Right atrium auricular region (tissue), 2 donors: ENCODE results near the gene SURF4. TPM values are rescaled to one million over a fixed set of nuclear protein-coding genes. Genes with fewer than 3 reads are reported as not detected.

ENCODE experiments used
- DNase-seq: peaks from one replicate; pipeline ENCODE4 v3.0.0-alpha.2; 2019; ENCODE audit warnings: low spot score
- H3K27ac ChIP-seq, 2 donors: fragments of 200-600 bp; sonication (generic); 1 replicate in 1 of 2; 2 replicates in 1 of 2; pipeline ENCODE4 v1.5.1; 2016 to 2019
- H3K27me3 ChIP-seq, 2 donors: fragments of 200-600 bp; sonication (generic); one replicate each; pipeline versions ENCODE4 v1.5.1 to v1.6.0; 2017 to 2019
- H3K36me3 ChIP-seq: fragments of 200-600 bp; sonication (generic); one replicate; pipeline ENCODE4 v1.5.1; 2016
- H3K4me1 ChIP-seq, 2 donors: fragments of 200-600 bp; sonication (generic); one replicate each; pipeline versions ENCODE4 v1.5.1 to v1.6.0; 2017 to 2019
- H3K4me3 ChIP-seq, 2 donors: fragments of 200-600 bp; sonication (generic); 1 replicate in 1 of 2; 2 replicates in 1 of 2; pipeline ENCODE4 v1.5.1; 2017 to 2019; ENCODE audit warnings: mild to moderate bottlenecking in 1 of 2, moderate library complexity in 1 of 2
- H3K9me3 ChIP-seq, 2 donors: fragments of 200-600 bp; sonication (generic); one replicate each; pipeline ENCODE4 v1.5.1; 2019
- CTCF ChIP-seq, 2 donors: fragments of 200-600 bp; sonication (generic); IDR thresholded peaks; one replicate each; pipeline ENCODE4 v1.5.1; 2019; ENCODE audit warnings: antibody characterized with exemption in 2 of 2
- total RNA-seq, 2 donors: library from RNA; depleted of rRNA; stranded (reverse); fragments of >200 nt; gene quantifications; one replicate each; pipeline ENCODE4 v1.1.0, GENCODE V29; 2016

Gene SURF4
- total RNA-seq, 2 donors from 2014 or later, result 96.0 to 124 TPM

GRCh38 chr9:133355881-133356357, 19.9 kb downstream of the SURF4 start:
- DNase-seq, result no peak
- TF ChIP-seq CTCF (IDR thresholded peaks at IDR 0.05), result no peak
- Histone ChIP-seq H3K27me3 (no peaks in the 10 kb centered on the region), H3K27ac (peak overlapping the region; percentile 61 to 66), H3K36me3 (peaks cover 44% of the 10 kb centered on the region), H3K4me1 (peaks cover 0 to 27% of the 10 kb centered on the region in 2 donors), H3K4me3 (peak overlapping the region; percentile 67 to 91), H3K9me3 (no peaks in the 10 kb centered on the region)

- TF ChIP-seq CTCF (IDR thresholded peaks at IDR 0.05), result no peak
- no peak overlapping the region for H3K27ac ChIP-seq
- peaks cover 0 to 27% of the 10 kb centered on the region in 2 donors for H3K4me1 ChIP-seq
- H3K36me3 ChIP-seq, result peaks cover 44% of the 10 kb centered on the region
- H3K4me3 ChIP-seq, result no peak overlapping the region
- DNase-seq, result no peak
- no peaks in the 10 kb centered on the region for H3K9me3 ChIP-seq
- H3K27me3 ChIP-seq, result no peaks in the 10 kb centered on the region
Measured at GRCh38 chr9:133354766-133355165, 21.1 kb downstream of the SURF4 start.

- Histone ChIP-seq H3K27ac (no peak overlapping the region), H3K36me3 (peaks cover 44% of the 10 kb centered on the region), H3K9me3 (no peaks in the 10 kb centered on the region), H3K4me3 (no peak overlapping the region), H3K4me1 (peaks cover 0 to 38% of the 10 kb centered on the region in 2 donors), H3K27me3 (no peaks in the 10 kb centered on the region)
- DNase-seq, result no peak
- TF ChIP-seq CTCF (IDR thresholded peaks at IDR 0.05), result no peak
Measured at GRCh38 chr9:133353548-133353947, 22.3 kb downstream of the SURF4 start.

GRCh38 chr9:133352635-133353340, 23.1 kb downstream of the SURF4 start:
- DNase-seq, result no peak
- no peak overlapping the region for H3K4me3 ChIP-seq
- peaks cover 0 to 36% of the 10 kb centered on the region in 2 donors for H3K4me1 ChIP-seq
- no peak for TF ChIP-seq CTCF (IDR thresholded peaks at IDR 0.05)
- no peaks in the 10 kb centered on the region for H3K9me3 ChIP-seq
- no peak overlapping the region for H3K27ac ChIP-seq
- peaks cover 44% of the 10 kb centered on the region for H3K36me3 ChIP-seq
- no peaks in the 10 kb centered on the region for H3K27me3 ChIP-seq

GRCh38 chr9:133351908-133352634, 23.8 kb downstream of the SURF4 start:
- no peak for DNase-seq
- no peaks in the 10 kb centered on the region for H3K27me3 ChIP-seq
- H3K9me3 ChIP-seq, result no peaks in the 10 kb centered on the region
- H3K4me3 ChIP-seq, result no peak overlapping the region
- peaks cover 44% of the 10 kb centered on the region for H3K36me3 ChIP-seq
- H3K4me1 ChIP-seq, result peaks cover 0 to 34% of the 10 kb centered on the region in 2 donors
- TF ChIP-seq CTCF (IDR thresholded peaks at IDR 0.05), result peak; percentile 17 to 31
- no peak overlapping the region for H3K27ac ChIP-seq
